Left ventricle myocardium inferior (tissue), 1 donor: ENCODE measurements around the gene B3GALT4. TPM values are rescaled to one million over a fixed set of nuclear protein-coding genes. Genes with fewer than 3 reads are reported as not detected.

ENCODE experiments used
- DNase-seq: peaks from one replicate; pipeline ENCODE4 v3.0.0-alpha.2; 2020
- H3K27ac ChIP-seq: fragments of 200-600 bp; replicated peaks from 2 replicates; pipeline ENCODE4 v1.8.0; 2021
- H3K27me3 ChIP-seq: fragments of 200-600 bp; 2 replicates; pipeline ENCODE4 v1.8.0; 2021; ENCODE audit warnings: low read depth
- H3K36me3 ChIP-seq: fragments of 200-600 bp; 2 replicates; pipeline ENCODE4 v1.8.0; 2021
- H3K4me1 ChIP-seq: fragments of 200-600 bp; 2 replicates; pipeline ENCODE4 v1.8.0; 2021
- H3K4me3 ChIP-seq: fragments of 200-600 bp; 2 replicates; pipeline ENCODE4 v1.8.0; 2021; ENCODE audit warnings: mild to moderate bottlenecking, moderate library complexity
- H3K9me3 ChIP-seq: fragments of 200-600 bp; replicated peaks from 2 replicates; pipeline ENCODE4 v1.8.0; 2021
- CTCF ChIP-seq: fragments of 200-600 bp; IDR thresholded peaks from 2 replicates; pipeline ENCODE4 v1.8.0; 2021; ENCODE audit warnings: antibody characterized with exemption, mild to moderate bottlenecking, borderline replicate concordance
- intact Hi-C: fragments of 100-400 bp; cut with micrococcal nuclease; formaldehyde crosslinking; loops from one replicate; pipeline ENCODE4 v1.11.0; 2022
- total RNA-seq: library from RNA; stranded (reverse); fragmentation: NEBNext Ultra II Directional; extraction: Animal tissue kit (Norgen Biotek cat#: 25700); gene quantifications from one replicate; pipeline ENCODE4 v1.2.1, GENCODE V29; 2021
- donor health status: DM: no; HTN: yes; CAD: no; lungs with severe emphysema.

The B3GALT4 gene
- total RNA-seq, 1 donor from 2014 or later, result 7.5 TPM

DNA sequence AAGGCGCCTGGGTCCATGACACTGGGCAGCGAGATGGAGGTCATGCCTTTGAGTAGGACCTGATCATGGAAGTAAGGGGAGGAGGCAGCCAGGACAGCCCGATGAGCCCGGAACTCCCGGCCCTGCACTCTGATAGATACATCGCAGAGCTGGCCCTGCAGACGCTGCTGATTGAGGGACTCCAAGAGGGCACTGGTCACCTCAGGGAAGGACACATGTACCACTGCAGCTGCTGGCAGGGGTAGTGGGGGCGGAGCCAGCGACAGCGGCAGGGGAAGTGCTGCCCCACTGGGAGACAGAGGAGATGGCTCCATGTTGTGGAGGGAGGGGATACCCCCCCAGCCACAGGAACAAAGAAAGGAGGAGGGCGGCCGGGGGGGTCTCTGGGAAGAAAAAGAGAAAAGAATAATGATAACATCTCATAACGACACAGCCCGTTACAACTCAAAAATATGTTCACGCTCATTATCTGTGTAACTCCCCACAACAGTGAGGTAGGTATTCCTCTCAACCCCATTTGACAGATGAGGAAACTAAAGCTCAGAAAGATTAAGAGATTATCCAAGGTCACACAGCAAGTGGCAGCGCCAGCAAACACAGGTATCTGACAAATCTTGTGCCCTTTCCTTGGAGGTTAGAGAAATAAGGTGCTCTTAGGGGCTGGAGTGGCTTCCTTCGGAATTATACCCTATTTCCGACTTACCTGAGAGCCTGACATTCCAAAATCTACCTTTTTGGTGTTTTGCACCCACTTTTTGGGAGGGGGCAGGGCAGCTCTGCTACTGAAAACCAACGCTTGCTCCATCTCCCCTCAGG, 39.9 kb downstream of the B3GALT4 start:
- Histone ChIP-seq H3K27me3 (no peaks in the 10 kb centered on the region), H3K9me3 (no peaks in the 10 kb centered on the region), H3K4me1 (peaks cover 95% of the 10 kb centered on the region), H3K27ac (peak overlapping the region; percentile 92), H3K36me3 (peaks cover 32% of the 10 kb centered on the region), H3K4me3 (peak overlapping the region; percentile 74)
- intact Hi-C loops, result no loop called here
- TF ChIP-seq CTCF, result no peak
- DNase-seq, result peak; percentile 55

GRCh38 chr6:33317419-33317668, 40.4 kb downstream of the B3GALT4 start:
- no peak for TF ChIP-seq CTCF
- peak overlapping the region; percentile 74 for H3K4me3 ChIP-seq
- H3K9me3 ChIP-seq, result no peaks in the 10 kb centered on the region
- H3K4me1 ChIP-seq, result peaks cover 95% of the 10 kb centered on the region
- no peak for DNase-seq
- intact Hi-C loops, result no loop called here
- H3K36me3 ChIP-seq, result peaks cover 32% of the 10 kb centered on the region
- no peaks in the 10 kb centered on the region for H3K27me3 ChIP-seq
- H3K27ac ChIP-seq, result peak overlapping the region; percentile 92

- peaks cover 32% of the 10 kb centered on the region for H3K36me3 ChIP-seq
- no peak for TF ChIP-seq CTCF
- H3K4me1 ChIP-seq, result peaks cover 93% of the 10 kb centered on the region
- H3K9me3 ChIP-seq, result no peaks in the 10 kb centered on the region
- peak; percentile 99 for DNase-seq
- intact Hi-C loops, result no loop called here
- peak within 1 kb of the TSS; percentile 74 for H3K4me3 ChIP-seq
- H3K27me3 ChIP-seq, result no peaks in the 10 kb centered on the region
- H3K27ac ChIP-seq, result peak within 1 kb of the TSS; percentile 92
These were observed 40.9 kb downstream of the B3GALT4 start, which contains the start of gene ZBTB22 for GRCh38 chr6:33317669-33318425. ZBTB22 (minus strand) TSS chr6:33317744; CDS start chr6:33316916, 828 bp downstream.

DNA sequence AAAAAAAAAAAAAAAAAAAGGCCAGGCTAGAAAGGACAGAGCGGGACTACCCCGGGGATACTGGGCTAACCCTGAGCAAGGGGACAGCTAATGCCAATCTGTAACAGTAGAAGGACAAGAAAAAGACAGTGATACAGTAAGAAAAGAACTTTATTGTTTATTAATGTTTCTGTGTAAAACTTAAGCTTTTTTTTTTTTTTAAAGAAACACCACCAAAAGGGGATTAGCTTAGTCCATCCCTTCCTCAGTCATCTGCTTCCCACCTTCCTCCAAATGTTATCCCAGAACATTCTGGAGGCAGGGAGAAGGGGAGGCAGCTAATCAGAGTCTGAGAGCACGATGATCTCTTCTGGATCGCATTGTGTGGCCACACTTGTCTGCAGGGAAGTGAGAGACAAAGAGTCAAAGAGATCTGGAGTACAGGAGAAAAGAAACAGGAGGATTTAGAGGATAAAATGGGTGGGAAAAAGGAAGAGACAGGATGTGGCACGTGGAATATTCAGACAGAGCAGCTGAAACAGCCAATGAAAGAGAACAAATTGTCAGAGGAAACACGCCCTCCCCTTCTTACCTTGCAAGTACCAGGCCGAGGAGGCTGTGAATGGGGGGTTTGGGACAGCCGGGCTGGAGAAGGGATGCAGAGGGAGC, 41.6 kb downstream of the B3GALT4 start:
- Histone ChIP-seq H3K9me3 (no peaks in the 10 kb centered on the region), H3K27ac (peak overlapping the region; percentile 92), H3K27me3 (no peaks in the 10 kb centered on the region), H3K4me3 (peak overlapping the region; percentile 74), H3K36me3 (peaks cover 32% of the 10 kb centered on the region), H3K4me1 (peaks cover 90% of the 10 kb centered on the region)
- no peak for DNase-seq
- no peak for TF ChIP-seq CTCF
- intact Hi-C loops, result no loop called here

DNA sequence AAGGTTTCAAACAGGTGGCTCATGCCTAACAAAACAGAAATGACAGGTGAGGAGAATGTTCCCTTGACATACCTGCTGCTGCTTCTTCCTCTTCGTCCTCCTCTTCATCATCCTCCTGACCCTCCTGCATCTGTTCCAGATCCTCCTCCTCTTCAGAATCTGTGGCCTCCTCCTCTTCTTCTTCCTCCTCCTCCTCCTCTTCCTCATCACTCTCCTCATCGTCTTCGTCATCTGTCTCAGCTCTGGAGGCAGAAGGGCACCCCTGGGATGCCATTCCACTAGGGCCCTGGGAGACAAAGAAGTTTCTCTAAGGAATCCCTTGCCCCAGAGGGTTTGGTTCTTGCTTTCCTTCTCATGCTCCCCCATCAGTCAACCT, 43.0 kb downstream of the B3GALT4 start:
- no peak for DNase-seq
- H3K4me3 ChIP-seq, result peak overlapping the region; percentile 82
- intact Hi-C loops, result no loop called here
- no peaks in the 10 kb centered on the region for H3K9me3 ChIP-seq
- TF ChIP-seq CTCF, result no peak
- H3K27ac ChIP-seq, result peak overlapping the region; percentile 48
- peaks cover 83% of the 10 kb centered on the region for H3K4me1 ChIP-seq
- H3K36me3 ChIP-seq, result peaks cover 32% of the 10 kb centered on the region
- H3K27me3 ChIP-seq, result no peaks in the 10 kb centered on the region
